CD4-positive, alpha-beta T cell treated with Interleukin-6 for 4 hours (primary cell): ENCODE measurements around the gene HUS1.
A peak's percentile ranks its signal among the peaks of the same experiment; 100 is the strongest.

Source experiments
- DNase-seq: peaks from one replicate; pipeline ENCODE4 v3.0.0-alpha.2; 2020; ENCODE audit warnings: mixed read lengths

HUS1 gene

GRCh38 chr7:47978790-47979144 lies 648 bp downstream of the HUS1 start:
- no peak for DNase-seq

GRCh38 chr7:47973739-47974138 lies 5.7 kb downstream of the HUS1 start:
- no peak for DNase-seq

GRCh38 chr7:47970761-47971160 lies 8.7 kb downstream of the HUS1 start:
- DNase-seq: no peak

- peak; percentile 57 for DNase-seq
Measured at GRCh38 chr7:47968847-47969774, 10.3 kb downstream of the HUS1 start.

- no peak for DNase-seq
Measured at GRCh38 chr7:47967708-47968107, 11.7 kb downstream of the HUS1 start.

GRCh38 chr7:47967123-47967522 lies 12.3 kb downstream of the HUS1 start:
- DNase-seq: no peak

GRCh38 chr7:47965456-47965855 lies 14.0 kb downstream of the HUS1 start:
- DNase-seq: no peak

- DNase-seq: no peak
Measured at GRCh38 chr7:47962262-47962661, 17.2 kb downstream of the HUS1 start.

GRCh38 chr7:47957156-47957555 lies 22.3 kb downstream of the HUS1 start:
- DNase-seq: no peak

- no peak for DNase-seq
Measured at GRCh38 chr7:47956220-47956619, 23.2 kb downstream of the HUS1 start.

- DNase-seq: no peak
Measured at GRCh38 chr7:47954231-47954911, 25.0 kb downstream of the HUS1 start.

- no peak for DNase-seq
Measured at GRCh38 chr7:47953822-47954221, 25.6 kb downstream of the HUS1 start.

GRCh38 chr7:47952224-47952623 lies 27.2 kb downstream of the HUS1 start:
- DNase-seq: no peak

- no peak for DNase-seq
Measured at GRCh38 chr7:47951374-47951773, 28.0 kb downstream of the HUS1 start.

GRCh38 chr7:47950714-47951113 lies 28.7 kb downstream of the HUS1 start:
- DNase-seq: no peak

GRCh38 chr7:47949703-47950102 lies 29.7 kb downstream of the HUS1 start:
- no peak for DNase-seq

- no peak for DNase-seq
Measured at GRCh38 chr7:47948141-47948790, 31.1 kb downstream of the HUS1 start, which contains the start of gene PKD1L1. Gene PKD1L1 (minus strand): TSS chr7:47948466. CDS start chr7:47948440, 26 bp downstream.

- DNase-seq: no peak
Measured at GRCh38 chr7:47947355-47947749, 32.1 kb downstream of the HUS1 start.

- no peak for DNase-seq
Measured at GRCh38 chr7:47946581-47947354, 32.6 kb downstream of the HUS1 start.

- peak; percentile 81 for DNase-seq
Measured at GRCh38 chr7:47945261-47946015, 34.0 kb downstream of the HUS1 start.

GRCh38 chr7:47944536-47945260 lies 34.7 kb downstream of the HUS1 start:
- no peak for DNase-seq
